Measurements from ENCODE around the gene FCRLB. TPM values are rescaled to one million over a fixed set of nuclear protein-coding genes. Genes with fewer than 3 reads are reported as not detected.

Gene FCRLB
- total and polyA plus RNA-seq, 2 donors (not counting 3 experiments of a cell fraction or from before 2014, with no cell fraction given): 0.62 TPM

DNA sequence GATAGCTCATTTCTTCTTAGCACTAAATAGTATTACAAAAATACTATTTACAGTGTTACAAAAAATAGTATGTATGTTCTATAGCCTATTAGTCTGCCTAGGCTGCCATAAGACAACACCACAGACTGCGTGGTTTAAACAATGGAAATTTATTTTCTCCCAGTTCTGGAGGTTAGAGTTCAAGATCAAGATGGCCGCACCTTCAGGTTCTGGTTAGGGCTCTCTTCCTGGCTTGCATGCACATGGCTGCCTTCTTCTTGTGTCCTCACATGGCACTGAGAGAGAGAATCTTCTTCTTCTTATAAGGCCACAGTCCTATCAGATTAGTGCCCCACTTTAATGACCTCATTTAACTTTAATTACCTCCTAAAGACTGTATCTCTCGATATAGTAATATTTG is 48.9 kb downstream of the FCRLB start:
- TF ChIP-seq POLR2AphosphoS5 (IDR thresholded peaks at IDR 0.05; ENCODE audit: insufficient read depth, low read depth, low read length) (no peak), EZH2 (IDR thresholded peaks at IDR 0.05; ENCODE audit: borderline replicate concordance, low read depth, low read length, severe bottlenecking) (no peak), GATA2 (IDR thresholded peaks at IDR 0.05; ENCODE audit: insufficient read depth, insufficient read length, low read depth, low read length) (no peak), JUN (IDR thresholded peaks at IDR 0.05; ENCODE audit: borderline replicate concordance, insufficient read depth, insufficient read length, low read depth) (no peak), FOS (IDR thresholded peaks at IDR 0.05; ENCODE audit: borderline replicate concordance, insufficient read depth, low read length) (no peak), POLR2A (IDR thresholded peaks at IDR 0.05; ENCODE audit: low read depth, low read length) (no peak), MYC (IDR thresholded peaks at IDR 0.05; ENCODE audit: low read depth, low read length) (no peak)
- TF ChIP-seq, protein P1, sequence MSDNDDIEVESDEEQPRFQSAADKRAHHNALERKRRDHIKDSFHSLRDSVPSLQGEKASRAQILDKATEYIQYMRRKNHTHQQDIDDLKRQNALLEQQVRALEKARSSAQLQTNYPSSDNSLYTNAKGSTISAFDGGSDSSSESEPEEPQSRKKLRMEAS (IDR thresholded peaks at IDR 0.05; ENCODE audit: insufficient read depth, insufficient read length): no peak
- TF ChIP-seq, protein P2, sequence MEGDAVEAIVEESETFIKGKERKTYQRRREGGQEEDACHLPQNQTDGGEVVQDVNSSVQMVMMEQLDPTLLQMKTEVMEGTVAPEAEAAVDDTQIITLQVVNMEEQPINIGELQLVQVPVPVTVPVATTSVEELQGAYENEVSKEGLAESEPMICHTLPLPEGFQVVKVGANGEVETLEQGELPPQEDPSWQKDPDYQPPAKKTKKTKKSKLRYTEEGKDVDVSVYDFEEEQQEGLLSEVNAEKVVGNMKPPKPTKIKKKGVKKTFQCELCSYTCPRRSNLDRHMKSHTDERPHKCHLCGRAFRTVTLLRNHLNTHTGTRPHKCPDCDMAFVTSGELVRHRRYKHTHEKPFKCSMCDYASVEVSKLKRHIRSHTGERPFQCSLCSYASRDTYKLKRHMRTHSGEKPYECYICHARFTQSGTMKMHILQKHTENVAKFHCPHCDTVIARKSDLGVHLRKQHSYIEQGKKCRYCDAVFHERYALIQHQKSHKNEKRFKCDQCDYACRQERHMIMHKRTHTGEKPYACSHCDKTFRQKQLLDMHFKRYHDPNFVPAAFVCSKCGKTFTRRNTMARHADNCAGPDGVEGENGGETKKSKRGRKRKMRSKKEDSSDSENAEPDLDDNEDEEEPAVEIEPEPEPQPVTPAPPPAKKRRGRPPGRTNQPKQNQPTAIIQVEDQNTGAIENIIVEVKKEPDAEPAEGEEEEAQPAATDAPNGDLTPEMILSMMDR (IDR thresholded peaks at IDR 0.05; ENCODE audit: extremely low read depth in 1 of 2, insufficient read depth in 1 of 2, low read depth in 1 of 2, low read length in 2 of 2): no peak
- peaks cover 49% of the 10 kb centered on the region for H3K4me1 ChIP-seq (ENCODE audit: control insufficient read depth, extremely low read depth, insufficient read depth, low read length)
- FAIRE-seq (no peak), DNase-seq (ENCODE audit: low read depth, low spot score) (no peak)
- CTCF ChIA-PET: interaction anchor here (1.2 to 1.9 kb wide), 2 partner anchors 22 to 267 kb away, joined by 5 to 6 read pairs; no protein-coding TSS in a partner anchor
- no peak overlapping the region for H3K4me3 ChIP-seq (replicated peaks in 1 of 3; ENCODE audit: insufficient read depth in 1 of 3, low read depth in 1 of 3, low read length in 3 of 3)
- no peaks in the 10 kb centered on the region for H3K36me3 ChIP-seq (ENCODE audit: control insufficient read depth in 2 of 2, extremely low read depth in 1 of 2, insufficient read depth in 2 of 2, low read length in 2 of 2)
- no peaks in the 10 kb centered on the region for H3K9me3 ChIP-seq (replicated peaks; ENCODE audit: control insufficient read depth, insufficient read depth, low read length)
- peaks cover 89% of the 10 kb centered on the region for H3K79me2 ChIP-seq (ENCODE audit: control insufficient read depth, insufficient read depth, low read length)
- no peak overlapping the region for H2AFZ ChIP-seq (ENCODE audit: low read depth, low read length)
- intact Hi-C loops (cut with micrococcal nuclease): no loop called here
- H3K27me3 ChIP-seq (ENCODE audit: control insufficient read depth in 2 of 2, insufficient read depth in 2 of 2, low read length in 2 of 2): no peaks in the 10 kb centered on the region
- dilution Hi-C loops (cut with MboI; ENCODE audit: extremely low pct_ligation_motif_present, low sequenced_read_pairs): no loop called here
- H3K4me2 ChIP-seq (ENCODE audit: insufficient read depth, low read length): no peak overlapping the region
- H3K27ac ChIP-seq (ENCODE audit: insufficient read depth, low read depth, low read length): no peak overlapping the region
- POLR2A ChIA-PET: no interaction called here
- no TSS peak for BruUV-seq (replicated peaks)
- H3K9me1 ChIP-seq (replicated peaks; ENCODE audit: control insufficient read depth, extremely low read depth, insufficient read depth, low read length): no peaks in the 10 kb centered on the region
- H3K9ac ChIP-seq (replicated peaks; ENCODE audit: extremely low read depth, insufficient read depth, low read length): no peak overlapping the region
- peaks cover 1% of the 10 kb centered on the region for H4K20me1 ChIP-seq (replicated peaks; ENCODE audit: control insufficient read depth, extremely low read depth, insufficient read depth, low read length)

All from endothelial cell of umbilical vein (primary cell).